HTR-8/SVneo (cell line): ENCODE results near the gene SLC25A22.
A peak's percentile ranks its signal among the peaks of the same experiment; 100 is the strongest.

Experiments
- DNase-seq: peaks from one replicate; pipeline ENCODE4 v3.0.0; 2011; ENCODE audit warnings: low spot score, mixed read lengths; ENCODE audit not compliant: insufficient read length
- FAIRE-seq: peaks from 2 replicates; lab custom pipeline; 2011; peaks lifted over from hg19 to GRCh38; lab: Jason Lieb, UNC

SLC25A22 gene

DNA sequence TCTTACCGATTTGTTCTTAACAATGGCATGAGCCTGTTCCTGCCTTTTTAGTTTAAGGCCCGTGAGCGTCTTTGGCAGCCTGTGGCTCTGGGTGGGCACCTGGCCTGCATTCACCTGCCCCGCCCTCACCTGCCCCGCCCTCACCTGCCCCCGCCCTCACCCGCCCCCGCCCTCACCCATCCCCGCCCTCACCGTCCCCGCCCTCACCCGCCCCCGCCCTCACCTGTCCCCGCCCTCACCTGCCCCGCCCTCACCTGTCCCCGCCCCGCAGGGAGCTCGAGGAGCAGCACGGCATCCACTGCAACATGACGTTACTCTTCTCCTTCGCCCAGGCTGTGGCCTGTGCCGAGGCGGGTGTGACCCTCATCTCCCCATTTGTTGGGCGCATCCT is 35.0 kb downstream of the SLC25A22 start:
- no peak for FAIRE-seq
- no peak for DNase-seq

DNA sequence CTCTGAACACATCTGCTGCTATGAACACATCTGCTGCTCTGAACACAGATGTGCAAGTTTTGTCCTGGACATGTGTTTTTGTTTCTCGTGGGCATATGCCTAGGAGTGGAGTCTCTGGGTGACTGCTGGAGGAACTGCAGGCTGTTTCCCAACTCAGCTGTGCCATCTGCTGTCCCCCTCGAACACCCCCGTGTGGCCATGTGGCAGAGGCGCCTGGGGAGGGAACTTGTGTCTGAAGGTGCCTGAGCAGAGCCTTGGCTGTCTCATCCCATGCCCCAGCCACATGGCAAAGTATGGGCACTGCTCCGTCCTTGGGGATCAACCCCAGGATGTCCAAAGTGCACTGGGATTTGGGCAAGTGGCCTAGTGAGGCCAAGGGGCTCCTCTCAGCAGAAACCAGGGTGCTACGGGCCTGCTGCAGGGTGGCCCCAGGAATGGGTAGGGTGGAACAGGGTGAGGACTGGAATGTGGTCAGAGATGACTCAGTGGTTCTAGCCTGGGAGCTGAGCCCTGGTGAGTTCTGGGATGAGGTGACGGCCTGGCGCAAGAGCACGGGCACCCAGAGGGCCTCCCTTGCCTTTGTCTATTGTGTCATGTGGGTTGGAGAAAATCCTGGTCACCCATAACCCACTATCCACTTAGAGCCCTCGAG is 35.5 kb downstream of the SLC25A22 start:
- DNase-seq (peak; percentile 66), FAIRE-seq (peak; percentile 83)

GRCh38 chr11:761526-762108 is 36.5 kb downstream of the SLC25A22 start:
- DNase-seq: no peak
- FAIRE-seq: no peak

DNA sequence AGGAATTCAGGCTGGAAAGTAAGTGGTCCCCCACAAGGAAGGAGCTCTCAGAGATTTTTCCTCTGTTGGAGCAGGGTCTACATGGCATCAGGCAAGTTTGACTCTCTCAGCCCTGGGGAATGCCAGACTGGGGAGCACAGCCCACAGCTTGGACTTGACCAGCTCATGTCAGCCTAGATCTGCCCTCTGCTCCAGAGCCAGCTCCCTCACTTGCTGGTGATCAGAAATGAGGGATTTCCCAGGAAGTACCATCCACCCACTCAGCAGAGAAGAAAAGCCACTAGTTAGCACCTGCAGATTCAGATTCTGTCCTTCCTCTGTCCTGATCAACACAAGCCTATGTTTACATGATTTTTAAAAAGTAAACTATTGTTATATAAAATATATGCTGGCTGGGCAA is 37.8 kb downstream of the SLC25A22 start:
- DNase-seq (no peak), FAIRE-seq (no peak)

DNA sequence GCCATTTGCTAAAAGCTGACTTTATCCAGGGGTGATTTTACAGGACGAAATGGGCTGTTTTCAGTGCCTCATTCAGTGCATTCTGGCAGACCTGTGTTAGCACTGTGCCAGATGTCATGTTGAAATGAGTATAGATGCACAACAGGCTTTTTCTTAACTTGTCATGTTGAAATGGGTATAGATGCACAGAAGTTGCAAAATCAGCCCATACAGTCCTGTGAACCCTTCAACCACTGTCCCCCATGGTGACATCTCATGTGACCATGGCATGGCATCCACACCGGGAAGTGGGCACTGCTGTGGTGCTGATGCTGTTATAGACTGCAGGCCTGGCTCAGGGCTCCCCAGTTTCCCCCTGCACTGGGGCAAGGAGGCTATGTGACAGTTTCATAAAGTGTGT is 48.4 kb downstream of the SLC25A22 start:
- FAIRE-seq (no peak), DNase-seq (no peak)

DNA sequence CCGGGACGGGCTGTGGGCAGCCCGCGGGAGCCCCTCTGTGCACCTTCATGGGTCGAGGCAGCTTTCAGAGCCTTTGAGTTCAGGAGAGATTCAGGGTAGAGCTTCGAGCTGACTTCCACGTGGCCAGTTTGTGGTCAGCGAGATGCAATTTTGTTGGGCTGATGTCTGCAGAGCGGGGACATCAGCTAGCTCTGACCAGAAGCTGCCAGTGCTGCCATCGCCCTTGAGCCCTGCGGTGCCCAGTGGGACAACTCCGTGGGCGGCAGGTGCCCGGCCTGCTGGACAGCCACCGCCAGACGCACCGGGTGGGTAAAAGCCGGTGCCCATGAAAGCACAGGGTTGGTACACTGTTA is 50.1 kb downstream of the SLC25A22 start:
- DNase-seq (no peak), FAIRE-seq (no peak)

DNA sequence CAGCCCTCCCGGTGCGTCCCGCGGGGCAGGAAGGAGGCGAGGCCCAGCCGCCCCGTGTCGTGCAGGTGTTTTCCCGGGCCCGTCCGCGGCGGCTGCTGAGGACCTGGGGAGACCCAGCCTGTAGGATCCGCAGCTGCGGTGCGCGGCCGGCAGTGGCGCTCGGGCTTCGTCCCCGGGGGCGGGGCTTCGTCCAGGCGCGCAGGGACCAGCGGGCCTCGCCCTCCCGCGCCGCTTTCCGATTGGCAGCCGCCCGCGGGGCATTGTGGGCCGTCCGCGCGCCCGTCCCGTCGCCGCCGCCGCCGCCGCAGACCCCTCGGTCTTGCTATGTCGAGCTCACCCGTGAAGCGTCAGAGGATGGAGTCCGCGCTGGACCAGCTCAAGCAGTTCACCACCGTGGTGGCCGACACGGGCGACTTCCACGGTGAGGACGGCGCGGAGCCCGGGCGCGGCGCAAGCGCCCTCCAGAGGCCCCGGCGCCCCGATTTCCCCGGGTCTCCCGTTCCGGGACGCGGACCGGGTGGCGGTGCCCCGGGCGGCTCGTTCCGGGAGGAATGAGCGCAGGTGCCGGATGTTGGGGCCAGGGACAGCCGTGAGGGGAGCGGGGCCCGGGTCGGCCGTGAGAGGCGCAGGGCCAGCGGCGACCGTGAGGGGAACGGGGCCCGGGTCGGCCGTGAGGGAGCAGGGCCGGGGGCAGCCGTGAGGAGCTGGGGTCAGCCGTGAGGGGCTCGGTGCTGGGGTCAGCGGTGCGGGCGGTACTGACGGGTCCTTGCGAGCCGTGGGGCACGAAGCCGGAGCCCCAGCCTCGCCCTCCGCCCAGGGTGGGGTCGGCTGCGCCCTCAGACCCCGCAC is 50.7 kb downstream of the SLC25A22 start, which contains the start of gene TALDO1:
Gene TALDO1 (plus strand): TSS at position 307 of the 849 bp plus-strand sequence. CDS start 18 bp downstream, at position 325.
- FAIRE-seq (peak; percentile 92), DNase-seq (peak; percentile 92)

DNA sequence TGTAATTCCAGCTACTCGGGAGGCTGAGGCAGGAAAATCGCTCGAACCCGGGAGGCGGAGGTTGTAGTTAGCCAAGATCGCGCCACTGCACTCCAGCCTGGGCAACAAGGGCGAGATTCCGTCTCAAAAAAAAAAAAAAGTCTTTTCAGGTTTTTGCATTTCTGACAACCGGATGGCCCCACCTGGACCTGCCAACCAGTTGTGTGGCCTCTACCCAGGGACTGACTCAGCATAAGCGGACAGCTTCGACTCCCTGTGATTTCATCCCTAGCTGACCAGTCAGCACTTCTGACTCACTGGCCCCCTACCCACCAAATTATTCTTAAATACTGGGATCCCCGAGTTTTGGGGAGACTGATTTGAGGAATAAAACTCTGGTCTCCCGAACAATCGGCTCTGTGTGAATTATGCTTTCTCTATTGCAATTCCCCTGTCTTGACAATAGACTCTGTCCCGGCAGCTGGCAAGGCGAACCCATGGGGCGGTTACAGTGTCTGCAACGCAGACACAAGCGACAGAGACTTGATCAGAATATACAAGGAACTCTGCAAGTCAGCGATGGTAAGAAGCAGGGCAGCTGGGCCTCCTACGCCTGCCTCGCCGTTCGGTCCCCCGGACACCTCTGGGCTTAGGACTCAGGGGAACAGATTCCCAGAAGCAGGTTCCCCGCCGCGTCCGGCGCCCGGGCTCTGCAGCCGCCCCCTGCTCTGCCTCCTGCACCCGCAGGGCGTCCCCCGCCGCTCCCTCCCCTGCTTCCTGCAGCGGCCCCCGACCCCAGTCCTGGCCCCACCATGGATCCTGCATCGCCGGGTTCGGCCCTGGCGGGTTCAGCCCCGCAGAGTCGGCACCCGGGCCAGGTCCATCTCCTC is 51.6 kb downstream of the SLC25A22 start:
- FAIRE-seq (no peak), DNase-seq (no peak)

DNA sequence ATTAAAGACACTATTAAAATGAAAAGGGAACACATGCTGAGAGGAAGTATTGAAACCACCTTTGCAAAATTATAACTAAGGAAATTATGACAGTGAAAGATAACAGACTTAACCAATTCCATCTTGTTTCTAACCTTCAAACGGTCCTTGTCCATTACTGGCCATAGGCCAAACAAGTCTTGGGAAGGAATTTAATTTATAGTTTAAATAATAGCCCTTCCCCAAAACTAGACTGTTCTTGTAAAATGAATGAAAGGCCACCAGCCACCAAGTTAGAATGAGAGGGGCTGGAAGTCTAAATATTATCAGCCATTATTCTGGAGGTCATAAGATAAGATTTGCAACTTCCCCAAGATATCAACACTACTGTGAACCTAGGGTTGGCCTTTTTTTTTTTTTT is 52.7 kb downstream of the SLC25A22 start:
- FAIRE-seq: no peak
- DNase-seq: no peak

GRCh38 chr11:742571-743201 is 55.4 kb downstream of the SLC25A22 start:
- FAIRE-seq: no peak
- DNase-seq: no peak

DNA sequence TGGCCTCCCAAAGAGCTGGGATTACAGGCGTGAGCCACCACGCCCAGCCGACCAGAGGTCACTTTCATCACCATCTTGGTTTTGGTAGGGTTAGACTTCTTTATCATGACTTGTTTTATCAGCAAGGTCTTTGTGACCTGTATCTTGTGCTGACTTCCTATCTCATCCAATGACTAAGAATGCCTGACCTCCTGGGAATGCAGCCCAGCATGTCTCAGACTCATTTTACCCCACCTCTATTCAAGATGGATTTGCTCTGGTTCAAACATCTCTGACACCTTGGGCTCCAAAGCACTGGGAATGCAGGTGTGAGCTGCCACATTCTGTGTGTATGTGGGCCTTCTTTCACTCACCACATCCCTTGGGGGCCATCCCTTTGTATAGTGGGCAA is 55.9 kb downstream of the SLC25A22 start:
- FAIRE-seq: no peak

More for the DNA sequence above, 55.9 kb downstream of the SLC25A22 start:
- DNase-seq: no peak
